Measurements from ENCODE around the gene AMOTL1.

The AMOTL1 gene

GRCh38 chr11:94741022-94741679 is 27.0 kb upstream of the AMOTL1 start:
- peak; percentile 49 for DNase-seq (ENCODE audit: low read depth)

- no peak for DNase-seq (ENCODE audit: low read depth)
Measured at GRCh38 chr11:94742665-94743064, 25.5 kb upstream of the AMOTL1 start.

GRCh38 chr11:94746721-94747120 is 21.4 kb upstream of the AMOTL1 start:
- DNase-seq (ENCODE audit: low read depth) = no peak

- DNase-seq (ENCODE audit: low read depth) = no peak
Measured at GRCh38 chr11:94747146-94747545, 21.0 kb upstream of the AMOTL1 start.

GRCh38 chr11:94747601-94748041 is 20.5 kb upstream of the AMOTL1 start:
- no peak for DNase-seq (ENCODE audit: low read depth)

- DNase-seq (ENCODE audit: low read depth) = no peak
Measured at GRCh38 chr11:94749369-94749768, 18.8 kb upstream of the AMOTL1 start.

- DNase-seq (ENCODE audit: low read depth) = no peak
Measured at GRCh38 chr11:94750319-94751217, 17.6 kb upstream of the AMOTL1 start.

- DNase-seq (ENCODE audit: low read depth) = no peak
Measured at GRCh38 chr11:94751218-94751609, 16.9 kb upstream of the AMOTL1 start.

- no peak for DNase-seq (ENCODE audit: low read depth)
Measured at GRCh38 chr11:94751786-94752185, 16.4 kb upstream of the AMOTL1 start.

GRCh38 chr11:94753630-94754029 is 14.5 kb upstream of the AMOTL1 start:
- DNase-seq (ENCODE audit: low read depth) = no peak

GRCh38 chr11:94754335-94754734 is 13.8 kb upstream of the AMOTL1 start:
- no peak for DNase-seq (ENCODE audit: low read depth)

GRCh38 chr11:94754819-94755218 is 13.3 kb upstream of the AMOTL1 start:
- DNase-seq (ENCODE audit: low read depth) = no peak

GRCh38 chr11:94755494-94755893 is 12.7 kb upstream of the AMOTL1 start:
- DNase-seq (ENCODE audit: low read depth) = no peak

- DNase-seq (ENCODE audit: low read depth) = no peak
Measured at GRCh38 chr11:94757037-94757735, 11.0 kb upstream of the AMOTL1 start.

GRCh38 chr11:94758666-94759065 is 9.5 kb upstream of the AMOTL1 start:
- DNase-seq (ENCODE audit: low read depth) = no peak

- no peak for DNase-seq (ENCODE audit: low read depth)
Measured at GRCh38 chr11:94759522-94759921, 8.6 kb upstream of the AMOTL1 start.

GRCh38 chr11:94760296-94760695 is 7.9 kb upstream of the AMOTL1 start:
- DNase-seq (ENCODE audit: low read depth) = no peak

- DNase-seq (ENCODE audit: low read depth) = no peak
Measured at GRCh38 chr11:94762208-94762607, 5.9 kb upstream of the AMOTL1 start.

GRCh38 chr11:94762995-94763394 is 5.2 kb upstream of the AMOTL1 start:
- DNase-seq (ENCODE audit: low read depth) = no peak

GRCh38 chr11:94766713-94767206 is 1.4 kb upstream of the AMOTL1 start:
- no peak for DNase-seq (ENCODE audit: low read depth)

GRCh38 chr11:94767291-94767690 is 865 bp upstream of the AMOTL1 start:
- DNase-seq (ENCODE audit: low read depth) = no peak

All from HS-27A (cell line).